BLaER1 treated with 17β-estradiol and CSF1 and Interleukin-3, amounts not matched to agents 10 nM and 100 nM (cell line): ENCODE data around the gene OSBPL10.
A peak's percentile ranks its signal among the peaks of the same experiment; 100 is the strongest.
"Not testable (repeated sequence)": the region's sequence is repeated elsewhere in the genome, so short reads cannot be mapped to it uniquely, and the experiment has no call there.

Experiments used
- H3K27ac ChIP-seq, 11 experiments: shearing (Covaris generic); formaldehyde crosslinking; 2 replicates each; pipeline ENCODE4 v1.8.1; 2022
- H3K27me3 ChIP-seq, 11 experiments: shearing (Covaris generic); formaldehyde crosslinking; 2 replicates each; pipeline ENCODE4 v1.8.1; 2022
- H3K36me3 ChIP-seq, 11 experiments: shearing (Covaris generic); formaldehyde crosslinking; 2 replicates each; pipeline ENCODE4 v1.8.1; 2022
- H3K4me1 ChIP-seq, 10 experiments: shearing (Covaris generic); formaldehyde crosslinking; 2 replicates each; pipeline ENCODE4 v1.8.1; 2022
- H3K4me2 ChIP-seq, 11 experiments: shearing (Covaris generic); formaldehyde crosslinking; 2 replicates each; pipeline ENCODE4 v1.8.1; 2022
- H3K4me3 ChIP-seq, 10 experiments: shearing (Covaris generic); formaldehyde crosslinking; 2 replicates each; pipeline ENCODE4 v1.8.1; 2022
- H3K9ac ChIP-seq, 11 experiments: shearing (Covaris generic); formaldehyde crosslinking; 2 replicates each; pipeline ENCODE4 v1.8.1; 2022
- H3K9me3 ChIP-seq, 11 experiments: shearing (Covaris generic); formaldehyde crosslinking; replicated peaks in 1 of 11; 2 replicates each; pipeline ENCODE4 v1.8.1; 2022
- H4K20me1 ChIP-seq, 11 experiments: shearing (Covaris generic); formaldehyde crosslinking; 2 replicates each; pipeline ENCODE4 v1.8.1; 2022
- Cebpa-rat ChIP-seq, 11 experiments: shearing (Covaris generic); IDR thresholded peaks; 2 replicates each; pipeline ENCODE4 v1.8.1; 2022

The OSBPL10 gene

DNA sequence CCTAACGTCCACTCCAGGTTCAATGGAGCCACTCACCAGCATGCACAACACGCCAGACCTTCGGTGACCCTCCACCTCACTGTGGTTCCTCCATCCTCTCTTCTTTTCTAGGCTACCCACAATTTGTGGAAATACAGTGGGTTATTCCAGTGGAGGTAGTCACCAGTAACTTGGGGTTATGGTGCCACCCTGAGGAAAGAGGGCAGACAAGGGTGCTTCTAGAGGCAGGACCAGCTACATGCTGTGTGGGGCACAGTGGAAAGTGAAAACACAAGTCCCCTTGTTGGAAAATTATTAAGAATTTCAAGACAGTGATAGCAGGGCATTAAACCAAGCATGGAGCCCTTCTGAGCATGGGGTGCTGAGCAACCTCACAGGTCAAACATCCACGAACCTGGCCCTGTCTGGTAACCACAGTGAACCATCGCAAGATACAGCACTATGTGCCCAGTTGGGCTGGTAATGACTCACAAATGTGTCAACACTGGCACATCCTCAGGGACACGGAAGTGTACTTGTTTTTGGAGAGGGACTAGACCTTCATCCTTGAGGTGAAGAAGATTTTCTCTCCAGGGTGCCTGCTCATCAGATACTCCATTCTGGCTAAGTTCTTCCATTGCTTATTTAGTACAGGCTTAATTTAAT, 281.6 kb downstream of the OSBPL10 start:
- H3K9ac ChIP-seq = no peak overlapping the region
- TF ChIP-seq Cebpa-rat (IDR thresholded peaks at IDR 0.05) = no peak
- no peaks in the 10 kb centered on the region for H4K20me1 ChIP-seq
- H3K4me2 ChIP-seq = 0 out of 22 replicates have a peak overlapping the region, but pooled peaks of 2 of the 11 experiments have one; percentile 0 to 13
- H3K9me3 ChIP-seq = no peaks in the 10 kb centered on the region
- H3K27me3 ChIP-seq = no peaks in the 10 kb centered on the region
- no peak overlapping the region for H3K4me3 ChIP-seq
- H3K36me3 ChIP-seq = no peaks in the 10 kb centered on the region
- H3K4me1 ChIP-seq = peaks cover 0 to 3% (median 0%) of the 10 kb centered on the region in 10 experiments; a peak in 2 of 20 replicates
- no peak overlapping the region for H3K27ac ChIP-seq

- H3K4me2 ChIP-seq = no peak overlapping the region
- H3K4me3 ChIP-seq = no peak overlapping the region
Measured at GRCh38 chr3:31696815-31697548, 284.1 kb downstream of the OSBPL10 start.

DNA sequence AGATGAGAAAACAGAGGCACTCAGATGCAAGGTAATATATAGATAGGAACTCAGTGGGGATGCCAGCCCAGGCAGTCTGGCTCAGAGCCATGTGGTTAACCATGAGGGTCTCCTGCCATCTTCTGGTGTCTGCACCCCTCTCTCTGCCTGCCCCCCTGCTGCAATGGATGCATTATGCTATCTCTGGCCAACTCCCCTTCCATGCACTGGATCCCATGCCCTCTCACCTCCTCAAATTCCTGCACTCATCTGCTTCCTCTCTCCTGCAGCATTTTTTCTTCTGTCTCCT, 285.1 kb downstream of the OSBPL10 start:
- TF ChIP-seq Cebpa-rat (IDR thresholded peaks at IDR 0.05) = no peak

More at GRCh38 chr3:31696815-31697548, 284.1 kb downstream of the OSBPL10 start:
- H4K20me1 ChIP-seq = no peaks in the 10 kb centered on the region
- no peaks in the 10 kb centered on the region for H3K36me3 ChIP-seq
- H3K9ac ChIP-seq = no peak overlapping the region
- H3K4me1 ChIP-seq = 0 out of 20 replicates have a peak, but pooled peaks cover 0 to 3% (median 0%) of the 10 kb centered on the region in 10 experiments
- H3K9me3 ChIP-seq = no peaks in the 10 kb centered on the region
- no peak for TF ChIP-seq Cebpa-rat (IDR thresholded peaks at IDR 0.05)
- no peaks in the 10 kb centered on the region for H3K27me3 ChIP-seq
- no peak overlapping the region for H3K27ac ChIP-seq

DNA sequence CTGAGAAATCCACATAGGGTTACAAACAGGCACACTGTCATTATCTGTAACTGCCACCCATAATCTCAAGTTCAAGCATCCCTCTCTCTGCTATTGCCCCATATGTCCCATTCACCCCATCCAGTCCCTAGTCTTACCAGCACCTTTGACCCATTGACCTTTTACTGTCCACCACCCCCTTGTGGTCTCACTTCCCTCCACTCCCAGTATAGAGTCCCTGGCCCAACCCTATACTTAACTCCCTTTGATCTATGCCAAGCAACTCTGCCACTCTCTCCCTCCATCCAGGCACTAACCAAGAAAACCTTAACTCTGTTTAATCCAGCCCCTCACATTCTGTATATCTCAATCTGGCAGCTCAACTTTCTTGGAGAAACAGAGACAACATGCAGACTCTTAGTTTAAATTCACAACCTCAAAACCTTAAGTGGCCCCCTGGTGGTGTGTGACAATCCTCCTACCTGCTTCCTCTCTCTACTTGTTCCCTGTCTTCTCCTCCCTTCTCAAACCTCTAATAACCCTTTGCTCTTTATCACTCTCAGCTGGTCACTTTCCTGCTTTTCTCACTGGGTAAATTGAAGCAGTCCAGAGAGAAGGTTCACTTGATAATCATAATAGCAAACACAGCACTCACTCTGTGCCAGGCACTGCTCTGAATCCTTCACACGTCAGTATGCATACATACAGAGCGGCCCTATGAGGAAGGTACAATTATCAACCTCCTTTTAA, 285.6 kb downstream of the OSBPL10 start:
- no peak for TF ChIP-seq Cebpa-rat (IDR thresholded peaks at IDR 0.05)
- no peaks in the 10 kb centered on the region for H3K27me3 ChIP-seq
- peaks cover 0 to 3% (median 0%) of the 10 kb centered on the region in 11 experiments; a peak in 2 of 22 replicates for H3K9me3 ChIP-seq
- no peak overlapping the region for H3K27ac ChIP-seq
- no peaks in the 10 kb centered on the region for H4K20me1 ChIP-seq
- 0 out of 20 replicates have a peak, but pooled peaks cover 0 to 3% (median 0%) of the 10 kb centered on the region in 10 experiments for H3K4me1 ChIP-seq
- no peaks in the 10 kb centered on the region for H3K36me3 ChIP-seq
- H3K4me2 ChIP-seq = no peak overlapping the region
- H3K9ac ChIP-seq = no peak overlapping the region
- H3K4me3 ChIP-seq = no peak overlapping the region

More for the DNA sequence above, 285.1 kb downstream of the OSBPL10 start:
- Histone ChIP-seq H3K9ac (no peak overlapping the region), H3K27ac (no peak overlapping the region), H3K4me1 (0 out of 20 replicates have a peak, but pooled peaks cover 0 to 3% (median 0%) of the 10 kb centered on the region in 10 experiments), H3K27me3 (no peaks in the 10 kb centered on the region), H3K4me3 (no peak overlapping the region), H4K20me1 (no peaks in the 10 kb centered on the region), H3K36me3 (no peaks in the 10 kb centered on the region), H3K4me2 (no peak overlapping the region), H3K9me3 (no peaks in the 10 kb centered on the region)

DNA sequence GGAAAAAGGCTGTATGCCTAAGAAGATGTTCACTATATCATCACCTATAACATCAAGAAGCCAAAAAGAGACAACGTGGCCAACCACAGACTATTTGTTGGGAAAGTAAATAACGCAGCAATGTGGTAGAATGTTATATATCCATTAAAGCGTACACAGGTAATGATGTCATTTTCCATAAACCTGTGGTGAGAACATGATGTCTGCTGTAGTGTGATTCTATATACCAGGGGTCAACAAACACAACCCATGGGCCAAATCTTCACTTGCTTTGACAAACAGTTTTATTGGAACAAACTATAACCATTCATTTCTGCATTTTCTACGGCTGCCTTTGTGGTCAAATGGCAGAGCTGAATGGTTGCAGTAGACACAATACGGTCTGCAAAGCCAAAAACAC, 287.7 kb downstream of the OSBPL10 start:
- TF ChIP-seq Cebpa-rat (IDR thresholded peaks at IDR 0.05) = no peak
- H3K4me3 ChIP-seq = no peak overlapping the region
- no peak overlapping the region for H3K27ac ChIP-seq
- H3K27me3 ChIP-seq = no peaks in the 10 kb centered on the region
- no peak overlapping the region for H3K4me2 ChIP-seq
- H3K36me3 ChIP-seq = no peaks in the 10 kb centered on the region
- no peaks in the 10 kb centered on the region for H4K20me1 ChIP-seq
- H3K4me1 ChIP-seq = no peaks in the 10 kb centered on the region
- no peak overlapping the region for H3K9ac ChIP-seq
- H3K9me3 ChIP-seq = peaks cover 12 to 21% (median 17%) of the 10 kb centered on the region in 11 experiments; a peak in 21 of 22 replicates

- Histone ChIP-seq H3K27ac (no peak overlapping the region), H3K4me3 (no peak overlapping the region), H3K36me3 (no peaks in the 10 kb centered on the region), H3K9ac (no peak overlapping the region), H3K9me3 (peaks cover 12 to 22% (median 17%) of the 10 kb centered on the region in 11 experiments; a peak in 21 of 22 replicates), H4K20me1 (no peaks in the 10 kb centered on the region), H3K4me1 (no peaks in the 10 kb centered on the region), H3K4me2 (no peak overlapping the region), H3K27me3 (no peaks in the 10 kb centered on the region)
- TF ChIP-seq Cebpa-rat (IDR thresholded peaks at IDR 0.05) = no peak
Measured at GRCh38 chr3:31692751-31693150, 288.3 kb downstream of the OSBPL10 start.

DNA sequence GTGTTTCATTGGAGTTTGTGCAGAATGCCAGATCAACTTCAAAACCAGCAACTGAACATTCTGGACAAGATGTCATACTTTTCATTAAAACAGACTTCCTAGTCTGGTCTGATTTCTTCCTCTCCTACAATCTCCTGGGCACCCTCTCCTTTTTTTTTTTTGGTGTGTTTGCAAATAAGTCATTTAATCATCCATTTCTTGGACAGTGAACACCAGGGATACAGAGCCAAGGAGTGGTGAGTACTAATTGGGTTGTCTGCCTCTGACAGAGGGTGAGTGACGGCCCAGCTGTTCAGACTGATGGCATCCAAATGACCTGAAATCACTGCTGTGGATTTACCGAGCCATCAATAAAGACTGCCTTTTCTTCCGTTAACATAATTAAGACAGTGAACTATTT, 290.3 kb downstream of the OSBPL10 start:
- no peak overlapping the region for H3K9ac ChIP-seq
- H4K20me1 ChIP-seq = no peaks in the 10 kb centered on the region
- no peak overlapping the region for H3K4me2 ChIP-seq
- H3K36me3 ChIP-seq = no peaks in the 10 kb centered on the region
- peaks cover 12 to 22% (median 17%) of the 10 kb centered on the region in 11 experiments; a peak in 21 of 22 replicates for H3K9me3 ChIP-seq
- peaks cover 0 to 3% (median 0%) of the 10 kb centered on the region in 10 experiments; a peak in 1 of 20 replicates for H3K4me1 ChIP-seq
- no peak overlapping the region for H3K4me3 ChIP-seq
- no peak overlapping the region for H3K27ac ChIP-seq
- no peak for TF ChIP-seq Cebpa-rat (IDR thresholded peaks at IDR 0.05)
- no peaks in the 10 kb centered on the region for H3K27me3 ChIP-seq

DNA sequence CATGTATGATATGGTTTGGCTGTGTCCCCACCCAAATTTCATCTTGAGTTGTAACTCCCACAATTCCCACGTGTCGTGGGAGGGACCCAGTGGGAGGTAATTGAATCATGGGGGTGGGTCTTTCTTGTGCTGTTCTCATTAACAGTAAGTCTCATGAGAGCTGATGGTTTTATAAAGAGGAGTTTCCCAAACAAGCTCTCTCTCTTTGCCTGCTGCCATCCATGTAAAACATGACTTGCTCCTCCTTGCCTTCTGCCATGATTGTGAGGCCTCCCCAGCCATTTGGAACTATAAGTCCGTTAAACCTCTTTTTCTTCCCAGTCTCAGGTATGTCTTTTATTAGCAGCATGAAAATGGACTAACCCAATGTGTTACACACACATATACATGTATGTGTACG, 291.5 kb downstream of the OSBPL10 start:
- not testable (repeated sequence) for H3K27ac ChIP-seq, H3K9ac ChIP-seq, H3K4me1 ChIP-seq

GRCh38 chr3:31688984-31689383, 292.1 kb downstream of the OSBPL10 start:
- Histone ChIP-seq H3K9me3 (peaks cover 12 to 22% (median 17%) of the 10 kb centered on the region in 11 experiments; a peak in 21 of 22 replicates), H3K4me2 (no peak overlapping the region), H4K20me1 (no peaks in the 10 kb centered on the region), H3K9ac (no peak overlapping the region), H3K27ac (no peak overlapping the region), H3K36me3 (no peaks in the 10 kb centered on the region), H3K27me3 (no peaks in the 10 kb centered on the region), H3K4me3 (no peak overlapping the region), H3K4me1 (peaks cover 0 to 3% (median 0%) of the 10 kb centered on the region in 10 experiments; a peak in 1 of 20 replicates)
- TF ChIP-seq Cebpa-rat (IDR thresholded peaks at IDR 0.05) = no peak

More for the DNA sequence above, 291.5 kb downstream of the OSBPL10 start:
- H3K4me3 ChIP-seq, H3K36me3 ChIP-seq, H3K27me3 ChIP-seq, H3K4me2 ChIP-seq, H4K20me1 ChIP-seq: not testable (repeated sequence)
- H3K9me3 ChIP-seq = peaks cover 12 to 22% (median 17%) of the 10 kb centered on the region in 11 experiments; a peak in 21 of 22 replicates
